GM23338 (cell line): ENCODE measurements around the gene SCN2B.

ENCODE experiments used
- CREB1 ChIP-seq: fragments of 250-450 bp; sonication (Bioruptor Pico); IDR thresholded peaks from 2 replicates; pipeline ENCODE4 v1.5.0; 2020; ENCODE audit warnings: low read depth, mild to moderate bottlenecking, moderate library complexity
- EZH2 ChIP-seq: fragments of 200-600 bp; sonication (generic); IDR thresholded peaks from one replicate; pipeline ENCODE4 v1.8.0; 2017; ENCODE audit warnings: antibody characterized with exemption, mild to moderate bottlenecking, low read depth; ENCODE audit not compliant: unreplicated experiment
- EZH2phosphoT487 ChIP-seq: fragments of 200-600 bp; sonication (generic); IDR thresholded peaks from one replicate; pipeline ENCODE4 v1.8.1; 2018; ENCODE audit warnings: antibody characterized with exemption; ENCODE audit not compliant: unreplicated experiment
- JUNB ChIP-seq: IDR thresholded peaks from one replicate; pipeline ENCODE4 v1.6.1; 2016; ENCODE audit warnings: antibody characterized with exemption; ENCODE audit not compliant: unreplicated experiment
- NANOG ChIP-seq: IDR thresholded peaks from 2 replicates; pipeline ENCODE4 v1.6.1; 2016; ENCODE audit warnings: antibody characterized with exemption, borderline replicate concordance
- POLR2AphosphoS5 ChIP-seq: IDR thresholded peaks from 2 replicates; pipeline ENCODE4 v1.6.1; 2016; ENCODE audit warnings: antibody characterized with exemption, low read depth
- STAT1 ChIP-seq: IDR thresholded peaks from one replicate; pipeline ENCODE4 v1.6.1; 2016; ENCODE audit warnings: antibody characterized with exemption; ENCODE audit not compliant: unreplicated experiment
- ZNF114 ChIP-seq: fragments of 250-450 bp; sonication (Bioruptor Pico); IDR thresholded peaks from 2 replicates; pipeline ENCODE4 v1.5.0; 2020; ENCODE audit warnings: mild to moderate bottlenecking, moderate library complexity
- TF ChIP-seq, protein P1 (sequence below), 2 experiments: fragments of 200-600 bp in 1 of 2; sonication (generic) in 1 of 2; conservative IDR thresholded peaks; 2 replicates each; pipeline versions ENCODE4 v1.5.1 to v1.6.1; 2016 to 2017; ENCODE audit warnings: antibody characterized with exemption in 2 of 2, low read depth in 2 of 2, mild to moderate bottlenecking in 2 of 2, moderate library complexity in 1 of 2
- TF ChIP-seq, protein P2 (sequence below): IDR thresholded peaks from one replicate; pipeline ENCODE4 v1.6.1; 2018; ENCODE audit warnings: antibody characterized with exemption; ENCODE audit not compliant: unreplicated experiment
- TF ChIP-seq, protein P3 (sequence below): IDR thresholded peaks from 2 replicates; pipeline ENCODE4 v1.6.1; 2016; ENCODE audit warnings: antibody characterized with exemption

DNA sequence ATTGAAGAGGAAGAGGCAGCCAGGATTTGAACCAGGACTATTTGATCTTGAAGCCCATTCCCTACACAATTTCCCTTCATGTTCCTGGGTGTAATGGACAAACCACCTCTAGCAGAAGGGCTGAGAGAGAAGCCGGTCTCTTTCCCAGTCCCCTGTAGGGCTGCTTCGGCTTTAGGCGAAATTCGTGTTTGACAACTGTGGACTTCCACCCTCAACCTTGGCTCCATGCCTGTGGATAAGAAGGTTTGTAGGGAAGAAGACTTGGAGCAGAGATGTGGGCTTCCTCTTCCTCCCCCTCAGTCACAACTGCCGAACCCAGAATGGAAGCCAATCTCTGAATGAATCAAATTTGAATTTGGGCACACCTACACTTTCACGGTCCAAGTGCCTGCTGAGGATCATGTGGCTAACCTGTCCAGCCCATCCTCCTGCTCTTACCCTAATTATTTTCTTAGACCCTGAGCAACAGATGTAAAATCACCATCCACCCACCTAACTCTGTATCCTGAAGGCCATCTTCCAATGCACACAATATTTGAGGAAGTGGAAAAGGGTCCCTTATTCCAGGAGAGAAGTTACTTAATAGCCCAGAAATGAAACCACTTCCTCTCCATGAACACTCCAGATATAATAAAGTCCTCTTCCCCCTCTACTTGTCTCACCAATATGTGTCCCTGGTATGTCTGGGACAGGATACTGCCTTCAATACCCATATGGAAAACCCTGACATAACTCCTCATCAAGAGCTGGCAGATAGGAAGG, 10.1 kb upstream of the SCN2B start:
- TF ChIP-seq, protein P1, sequence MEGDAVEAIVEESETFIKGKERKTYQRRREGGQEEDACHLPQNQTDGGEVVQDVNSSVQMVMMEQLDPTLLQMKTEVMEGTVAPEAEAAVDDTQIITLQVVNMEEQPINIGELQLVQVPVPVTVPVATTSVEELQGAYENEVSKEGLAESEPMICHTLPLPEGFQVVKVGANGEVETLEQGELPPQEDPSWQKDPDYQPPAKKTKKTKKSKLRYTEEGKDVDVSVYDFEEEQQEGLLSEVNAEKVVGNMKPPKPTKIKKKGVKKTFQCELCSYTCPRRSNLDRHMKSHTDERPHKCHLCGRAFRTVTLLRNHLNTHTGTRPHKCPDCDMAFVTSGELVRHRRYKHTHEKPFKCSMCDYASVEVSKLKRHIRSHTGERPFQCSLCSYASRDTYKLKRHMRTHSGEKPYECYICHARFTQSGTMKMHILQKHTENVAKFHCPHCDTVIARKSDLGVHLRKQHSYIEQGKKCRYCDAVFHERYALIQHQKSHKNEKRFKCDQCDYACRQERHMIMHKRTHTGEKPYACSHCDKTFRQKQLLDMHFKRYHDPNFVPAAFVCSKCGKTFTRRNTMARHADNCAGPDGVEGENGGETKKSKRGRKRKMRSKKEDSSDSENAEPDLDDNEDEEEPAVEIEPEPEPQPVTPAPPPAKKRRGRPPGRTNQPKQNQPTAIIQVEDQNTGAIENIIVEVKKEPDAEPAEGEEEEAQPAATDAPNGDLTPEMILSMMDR (conservative IDR thresholded peaks at IDR 0.05; ENCODE audit: low read depth in 2 of 2), result no peak
- TF ChIP-seq EZH2 (no peak), POLR2AphosphoS5 (no peak), CREB1 (CRISPR knock-in tag) (no peak), ZNF114 (no peak), EZH2phosphoT487 (no peak), STAT1 (no peak), JUNB (no peak), NANOG (no peak)
- TF ChIP-seq, protein P2, sequence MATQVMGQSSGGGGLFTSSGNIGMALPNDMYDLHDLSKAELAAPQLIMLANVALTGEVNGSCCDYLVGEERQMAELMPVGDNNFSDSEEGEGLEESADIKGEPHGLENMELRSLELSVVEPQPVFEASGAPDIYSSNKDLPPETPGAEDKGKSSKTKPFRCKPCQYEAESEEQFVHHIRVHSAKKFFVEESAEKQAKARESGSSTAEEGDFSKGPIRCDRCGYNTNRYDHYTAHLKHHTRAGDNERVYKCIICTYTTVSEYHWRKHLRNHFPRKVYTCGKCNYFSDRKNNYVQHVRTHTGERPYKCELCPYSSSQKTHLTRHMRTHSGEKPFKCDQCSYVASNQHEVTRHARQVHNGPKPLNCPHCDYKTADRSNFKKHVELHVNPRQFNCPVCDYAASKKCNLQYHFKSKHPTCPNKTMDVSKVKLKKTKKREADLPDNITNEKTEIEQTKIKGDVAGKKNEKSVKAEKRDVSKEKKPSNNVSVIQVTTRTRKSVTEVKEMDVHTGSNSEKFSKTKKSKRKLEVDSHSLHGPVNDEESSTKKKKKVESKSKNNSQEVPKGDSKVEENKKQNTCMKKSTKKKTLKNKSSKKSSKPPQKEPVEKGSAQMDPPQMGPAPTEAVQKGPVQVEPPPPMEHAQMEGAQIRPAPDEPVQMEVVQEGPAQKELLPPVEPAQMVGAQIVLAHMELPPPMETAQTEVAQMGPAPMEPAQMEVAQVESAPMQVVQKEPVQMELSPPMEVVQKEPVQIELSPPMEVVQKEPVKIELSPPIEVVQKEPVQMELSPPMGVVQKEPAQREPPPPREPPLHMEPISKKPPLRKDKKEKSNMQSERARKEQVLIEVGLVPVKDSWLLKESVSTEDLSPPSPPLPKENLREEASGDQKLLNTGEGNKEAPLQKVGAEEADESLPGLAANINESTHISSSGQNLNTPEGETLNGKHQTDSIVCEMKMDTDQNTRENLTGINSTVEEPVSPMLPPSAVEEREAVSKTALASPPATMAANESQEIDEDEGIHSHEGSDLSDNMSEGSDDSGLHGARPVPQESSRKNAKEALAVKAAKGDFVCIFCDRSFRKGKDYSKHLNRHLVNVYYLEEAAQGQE, result no peak
- TF ChIP-seq, protein P3, sequence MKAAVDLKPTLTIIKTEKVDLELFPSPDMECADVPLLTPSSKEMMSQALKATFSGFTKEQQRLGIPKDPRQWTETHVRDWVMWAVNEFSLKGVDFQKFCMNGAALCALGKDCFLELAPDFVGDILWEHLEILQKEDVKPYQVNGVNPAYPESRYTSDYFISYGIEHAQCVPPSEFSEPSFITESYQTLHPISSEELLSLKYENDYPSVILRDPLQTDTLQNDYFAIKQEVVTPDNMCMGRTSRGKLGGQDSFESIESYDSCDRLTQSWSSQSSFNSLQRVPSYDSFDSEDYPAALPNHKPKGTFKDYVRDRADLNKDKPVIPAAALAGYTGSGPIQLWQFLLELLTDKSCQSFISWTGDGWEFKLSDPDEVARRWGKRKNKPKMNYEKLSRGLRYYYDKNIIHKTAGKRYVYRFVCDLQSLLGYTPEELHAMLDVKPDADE, result no peak
